Dendritic cell treated with granulocyte-macrophage colony-stimulating factor and Interleukin-4, amounts not matched to agents 40 ng/mL and 50 ng/mL, for 4 days (primary cell): Measurements from ENCODE around the gene GLYATL3.

Experiments used
- H3K27ac Mint-ChIP-seq: one replicate; pipeline ENCODE4 v1.8.0; 2022; ENCODE audit warnings: mild to moderate bottlenecking, mixed read lengths
- H3K27me3 Mint-ChIP-seq: one replicate; pipeline ENCODE4 v1.8.0; 2022; ENCODE audit warnings: mild to moderate bottlenecking, mixed read lengths
- H3K36me3 Mint-ChIP-seq: one replicate; pipeline ENCODE4 v1.8.0; 2022; ENCODE audit warnings: low read depth, mixed read lengths
- H3K4me1 Mint-ChIP-seq: one replicate; pipeline ENCODE4 v1.8.0; 2022; ENCODE audit warnings: low read depth, mixed read lengths
- H3K4me3 Mint-ChIP-seq: one replicate; pipeline ENCODE4 v1.8.0; 2022; ENCODE audit warnings: mild to moderate bottlenecking, moderate library complexity, mixed read lengths
- H3K9me3 Mint-ChIP-seq: one replicate; pipeline ENCODE4 v1.8.0; 2022; ENCODE audit warnings: mixed read lengths
- intact Hi-C: fragments of 100-400 bp; cut with micrococcal nuclease; formaldehyde crosslinking; loops from one replicate; pipeline ENCODE4 v1.15.0; 2022

Gene GLYATL3

GRCh38 chr6:49523901-49524300, 24.2 kb downstream of the GLYATL3 start:
- no peaks in the 10 kb centered on the region for H3K27me3 Mint-ChIP-seq
- no peaks in the 10 kb centered on the region for H3K36me3 Mint-ChIP-seq
- H3K4me3 Mint-ChIP-seq: no peak overlapping the region
- no peaks in the 10 kb centered on the region for H3K4me1 Mint-ChIP-seq
- no peaks in the 10 kb centered on the region for H3K9me3 Mint-ChIP-seq
- intact Hi-C loops: no loop called here
- no peak overlapping the region for H3K27ac Mint-ChIP-seq

GRCh38 chr6:49524541-49524940, 24.8 kb downstream of the GLYATL3 start:
- Mint-ChIP-seq H3K36me3 (no peaks in the 10 kb centered on the region), H3K9me3 (no peaks in the 10 kb centered on the region), H3K27ac (no peak overlapping the region), H3K27me3 (no peaks in the 10 kb centered on the region), H3K4me3 (no peak overlapping the region), H3K4me1 (no peaks in the 10 kb centered on the region)
- intact Hi-C loops: no loop called here

DNA sequence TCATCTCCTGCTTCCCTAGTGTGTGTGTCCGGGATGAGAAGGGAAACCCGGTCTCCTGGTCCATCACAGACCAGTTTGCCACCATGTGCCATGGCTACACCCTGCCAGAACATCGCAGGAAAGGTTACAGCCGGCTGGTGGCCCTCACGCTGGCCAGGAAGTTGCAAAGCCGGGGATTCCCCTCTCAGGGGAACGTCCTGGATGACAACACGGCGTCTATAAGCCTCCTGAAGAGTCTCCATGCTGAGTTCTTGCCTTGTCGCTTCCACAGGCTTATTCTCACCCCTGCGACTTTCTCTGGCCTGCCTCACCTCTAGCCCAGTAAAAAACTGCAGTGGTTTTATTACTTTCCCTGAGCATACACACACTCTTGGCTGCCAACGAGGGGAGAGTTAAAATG, 26.9 kb downstream of the GLYATL3 start:
- Mint-ChIP-seq H3K4me3 (no peak overlapping the region), H3K36me3 (no peaks in the 10 kb centered on the region), H3K27ac (no peak overlapping the region), H3K4me1 (no peaks in the 10 kb centered on the region), H3K9me3 (no peaks in the 10 kb centered on the region), H3K27me3 (peaks cover 2% of the 10 kb centered on the region)
- intact Hi-C loops: no loop called here

DNA sequence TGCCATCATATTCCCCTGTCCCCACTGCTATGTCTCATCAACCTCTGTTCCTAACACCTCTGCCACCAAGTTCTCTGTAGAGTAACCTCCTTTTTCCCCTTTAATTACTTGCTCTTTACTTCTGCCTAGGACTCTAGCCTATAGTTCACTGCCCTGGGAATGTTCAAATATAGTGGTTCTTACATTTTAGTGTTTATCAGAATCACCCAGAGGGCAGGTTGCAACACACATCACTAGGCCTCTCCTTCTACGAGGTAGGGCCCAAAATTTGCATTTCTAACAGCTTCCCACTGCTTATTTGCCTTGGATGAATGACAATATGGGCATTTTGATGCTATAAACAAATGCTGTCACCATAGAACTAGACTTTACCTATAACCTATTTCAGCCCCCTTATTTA, 27.6 kb downstream of the GLYATL3 start:
- no peaks in the 10 kb centered on the region for H3K4me1 Mint-ChIP-seq
- no peak overlapping the region for H3K27ac Mint-ChIP-seq
- no peak overlapping the region for H3K4me3 Mint-ChIP-seq
- peaks cover 2% of the 10 kb centered on the region for H3K27me3 Mint-ChIP-seq
- H3K36me3 Mint-ChIP-seq: no peaks in the 10 kb centered on the region
- intact Hi-C loops: no loop called here
- H3K9me3 Mint-ChIP-seq: no peaks in the 10 kb centered on the region

DNA sequence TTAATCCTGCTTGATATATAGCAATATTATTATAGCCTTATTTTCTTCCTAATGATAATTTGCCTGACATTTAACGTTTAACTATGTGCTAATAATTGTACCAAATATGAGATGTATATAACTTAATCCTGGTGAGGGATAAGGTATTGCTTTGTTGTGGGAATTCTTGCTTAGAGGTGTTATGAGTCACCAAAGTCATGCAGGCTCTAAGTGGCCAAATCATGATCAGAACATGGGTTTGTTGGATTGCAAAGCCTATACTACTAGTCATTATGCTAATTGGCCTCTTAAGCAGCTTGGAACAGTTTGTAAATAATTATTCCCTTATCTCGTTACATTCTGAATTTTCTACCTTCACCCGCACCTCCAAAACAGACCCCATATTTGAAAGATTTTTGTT, 28.8 kb downstream of the GLYATL3 start:
- H3K4me3 Mint-ChIP-seq: no peak overlapping the region
- no peaks in the 10 kb centered on the region for H3K4me1 Mint-ChIP-seq
- no peaks in the 10 kb centered on the region for H3K36me3 Mint-ChIP-seq
- H3K9me3 Mint-ChIP-seq: no peaks in the 10 kb centered on the region
- H3K27ac Mint-ChIP-seq: no peak overlapping the region
- intact Hi-C loops: no loop called here
- H3K27me3 Mint-ChIP-seq: peaks cover 4% of the 10 kb centered on the region

DNA sequence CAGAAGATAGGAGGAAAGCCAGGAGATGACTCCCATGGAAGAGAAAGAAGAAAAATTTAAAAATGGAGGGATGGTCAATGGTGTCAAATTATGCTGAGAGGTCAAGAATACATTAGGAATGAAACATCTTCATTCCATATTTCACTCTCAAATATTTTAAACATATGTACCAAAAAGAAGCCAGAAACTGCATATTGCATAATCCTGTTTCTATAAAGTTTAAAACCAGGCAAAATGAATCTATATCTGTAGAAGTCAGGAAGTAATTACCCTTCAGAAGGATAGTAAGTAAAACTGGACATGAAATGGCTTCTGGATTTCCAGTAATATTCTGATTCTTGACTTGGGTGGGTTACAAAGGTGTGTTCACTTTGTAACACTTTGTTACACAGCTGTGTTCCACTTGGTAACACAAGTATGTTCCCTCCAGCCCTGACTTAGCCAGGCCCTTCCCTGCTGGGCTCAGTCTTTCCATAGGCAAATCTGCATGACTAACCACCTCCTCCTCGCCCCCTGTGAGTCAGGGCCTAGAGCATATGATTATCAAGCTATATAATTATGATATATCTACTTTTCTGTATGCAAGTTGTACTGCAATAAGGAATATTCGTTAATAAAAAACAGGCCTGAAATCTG, 30.5 kb downstream of the GLYATL3 start:
- H3K4me3 Mint-ChIP-seq: no peak overlapping the region
- no peak overlapping the region for H3K27ac Mint-ChIP-seq
- intact Hi-C loops: no loop called here
- no peaks in the 10 kb centered on the region for H3K4me1 Mint-ChIP-seq
- peaks cover 4% of the 10 kb centered on the region for H3K27me3 Mint-ChIP-seq
- no peaks in the 10 kb centered on the region for H3K36me3 Mint-ChIP-seq
- H3K9me3 Mint-ChIP-seq: no peaks in the 10 kb centered on the region

- Mint-ChIP-seq H3K27me3 (peaks cover 4% of the 10 kb centered on the region), H3K9me3 (no peaks in the 10 kb centered on the region), H3K36me3 (no peaks in the 10 kb centered on the region), H3K27ac (no peak overlapping the region), H3K4me3 (peak overlapping the region; percentile 34), H3K4me1 (no peaks in the 10 kb centered on the region)
- intact Hi-C loops: loop anchor here (1.0 kb wide), 2 partner anchors 75 to 317 kb away; no protein-coding TSS in a partner anchor
Observed at GRCh38 chr6:49531774-49532569, 32.2 kb downstream of the GLYATL3 start.

DNA sequence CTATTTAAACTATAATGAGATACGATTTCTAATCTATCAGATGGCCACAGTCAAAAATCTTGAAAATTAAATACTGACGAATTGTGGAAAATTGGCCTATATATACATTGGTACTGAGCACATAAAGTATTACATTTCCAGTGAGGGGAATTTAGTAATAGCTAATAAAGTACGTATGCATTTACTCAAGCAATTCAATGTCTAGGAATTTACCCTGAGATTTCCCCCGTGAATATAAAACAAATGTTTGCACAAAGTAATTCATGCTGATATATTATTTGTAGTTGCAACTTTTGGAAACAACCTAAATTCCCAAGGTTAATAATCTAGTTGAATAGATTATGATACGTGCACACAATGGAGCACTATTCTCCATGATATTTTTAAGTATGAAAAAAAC, 36.1 kb downstream of the GLYATL3 start:
- Mint-ChIP-seq H3K4me1 (no peaks in the 10 kb centered on the region), H3K27me3 (peaks cover 4% of the 10 kb centered on the region), H3K4me3 (no peak overlapping the region), H3K9me3 (no peaks in the 10 kb centered on the region), H3K27ac (no peak overlapping the region), H3K36me3 (no peaks in the 10 kb centered on the region)
- intact Hi-C loops: no loop called here

DNA sequence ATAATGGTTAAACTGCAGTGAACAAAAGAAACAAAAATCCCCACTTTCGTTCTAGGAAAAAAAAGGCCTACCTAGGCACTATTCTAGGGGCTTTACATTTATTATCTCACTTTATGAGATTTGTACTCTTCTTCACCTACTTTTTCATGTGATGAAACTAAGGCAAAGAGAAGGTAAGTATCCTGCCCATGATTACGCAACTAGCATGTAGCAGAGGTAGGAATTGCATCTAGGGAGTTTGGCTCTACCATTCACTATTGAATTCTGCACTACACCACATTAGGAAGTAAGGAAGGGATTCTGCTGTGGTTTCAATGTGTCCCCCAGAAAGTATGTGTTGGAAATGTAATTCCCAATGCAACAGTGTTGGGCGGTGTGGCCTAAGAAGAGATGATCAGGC, 39.4 kb downstream of the GLYATL3 start:
- intact Hi-C loops: no loop called here
- H3K4me1 Mint-ChIP-seq: no peaks in the 10 kb centered on the region
- no peaks in the 10 kb centered on the region for H3K36me3 Mint-ChIP-seq
- H3K27ac Mint-ChIP-seq: no peak overlapping the region
- H3K9me3 Mint-ChIP-seq: no peaks in the 10 kb centered on the region
- H3K27me3 Mint-ChIP-seq: no peaks in the 10 kb centered on the region
- no peak overlapping the region for H3K4me3 Mint-ChIP-seq

- Mint-ChIP-seq H3K27ac (no peak overlapping the region), H3K36me3 (no peaks in the 10 kb centered on the region), H3K4me1 (no peaks in the 10 kb centered on the region), H3K27me3 (no peaks in the 10 kb centered on the region), H3K4me3 (no peak overlapping the region), H3K9me3 (no peaks in the 10 kb centered on the region)
- intact Hi-C loops: no loop called here
Observed at GRCh38 chr6:49540614-49541013, 40.9 kb downstream of the GLYATL3 start.

- no peak overlapping the region for H3K27ac Mint-ChIP-seq
- H3K9me3 Mint-ChIP-seq: no peaks in the 10 kb centered on the region
- no peaks in the 10 kb centered on the region for H3K36me3 Mint-ChIP-seq
- H3K27me3 Mint-ChIP-seq: no peaks in the 10 kb centered on the region
- intact Hi-C loops: no loop called here
- H3K4me1 Mint-ChIP-seq: no peaks in the 10 kb centered on the region
- H3K4me3 Mint-ChIP-seq: no peak overlapping the region
Observed at GRCh38 chr6:49541210-49541724, 41.5 kb downstream of the GLYATL3 start.

- no peak overlapping the region for H3K27ac Mint-ChIP-seq
- intact Hi-C loops: no loop called here
- H3K9me3 Mint-ChIP-seq: no peaks in the 10 kb centered on the region
- H3K4me3 Mint-ChIP-seq: no peak overlapping the region
- H3K4me1 Mint-ChIP-seq: no peaks in the 10 kb centered on the region
- H3K27me3 Mint-ChIP-seq: no peaks in the 10 kb centered on the region
- H3K36me3 Mint-ChIP-seq: no peaks in the 10 kb centered on the region
Observed at GRCh38 chr6:49541936-49542335, 42.2 kb downstream of the GLYATL3 start.

DNA sequence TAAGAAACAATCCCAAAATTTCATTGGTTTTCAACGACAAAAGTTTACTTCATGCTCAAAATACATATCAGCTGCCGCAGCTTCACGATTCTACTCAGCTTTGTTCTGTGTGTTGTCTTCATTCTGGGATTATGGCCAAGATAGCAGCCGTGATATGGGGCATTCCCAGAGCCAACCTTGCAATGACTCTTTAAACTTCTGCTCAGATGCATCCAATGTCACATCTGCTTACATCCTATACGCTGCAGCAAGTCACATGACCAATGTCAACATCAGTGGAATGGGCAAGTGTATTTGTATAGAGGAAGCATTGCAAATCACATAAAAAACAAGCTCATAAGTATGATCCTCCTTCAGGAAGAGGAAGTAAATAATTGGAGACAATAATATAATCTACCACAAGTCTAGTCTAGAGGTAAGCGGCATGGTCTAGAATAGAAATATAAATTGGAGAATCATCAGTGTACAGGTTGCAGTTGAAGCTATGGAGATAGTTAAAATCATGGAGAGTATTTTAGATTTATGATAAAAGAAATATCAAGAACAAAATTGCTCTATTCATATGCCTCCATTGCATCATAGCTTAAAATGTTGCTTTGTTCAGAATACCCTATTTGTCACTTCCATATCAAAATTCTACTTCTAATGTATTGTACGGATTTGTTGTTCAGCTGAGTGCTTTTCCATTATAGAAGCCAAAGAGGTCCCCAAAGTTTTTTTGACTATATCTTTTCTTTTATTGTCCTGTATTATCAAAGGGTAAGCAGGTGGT, 43.5 kb downstream of the GLYATL3 start:
- no peaks in the 10 kb centered on the region for H3K4me1 Mint-ChIP-seq
- no peaks in the 10 kb centered on the region for H3K36me3 Mint-ChIP-seq
- no peak overlapping the region for H3K4me3 Mint-ChIP-seq
- peaks cover 1% of the 10 kb centered on the region for H3K27me3 Mint-ChIP-seq
- H3K9me3 Mint-ChIP-seq: no peaks in the 10 kb centered on the region
- intact Hi-C loops: no loop called here
- no peak overlapping the region for H3K27ac Mint-ChIP-seq

DNA sequence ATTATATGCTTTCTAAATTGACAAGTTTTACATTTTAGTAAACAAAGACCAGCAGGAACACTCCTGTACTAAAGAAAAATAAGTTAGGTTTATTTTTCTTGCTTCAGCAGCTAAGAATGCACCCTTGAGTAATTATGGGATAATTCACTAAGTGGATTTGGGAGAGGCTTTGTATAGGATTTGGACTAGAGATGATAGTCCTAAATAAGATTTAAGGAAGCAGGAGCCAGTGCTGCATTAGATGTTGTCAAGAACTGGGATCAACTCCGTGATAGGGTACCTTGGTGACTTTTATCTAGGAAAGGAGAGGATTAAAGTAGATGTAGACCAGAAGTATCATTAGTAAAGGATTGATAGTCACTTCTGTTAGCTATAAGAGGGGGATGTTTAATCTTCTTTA, 46.6 kb downstream of the GLYATL3 start:
- Mint-ChIP-seq H3K36me3 (no peaks in the 10 kb centered on the region), H3K4me1 (peaks cover 14% of the 10 kb centered on the region), H3K9me3 (no peaks in the 10 kb centered on the region), H3K27me3 (peaks cover 25% of the 10 kb centered on the region), H3K27ac (no peak overlapping the region), H3K4me3 (no peak overlapping the region)
- intact Hi-C loops: no loop called here
